GM13976 (cell line): ENCODE results near the gene TNIP1.

Source experiments
- DNase-seq: peaks from one replicate; pipeline ENCODE4 v3.0.0; 2012; ENCODE audit warnings: low spot score
- in situ Hi-C: fragments of 300-500 bp; cut with MboI; formaldehyde crosslinking; loops from one replicate; pipeline ENCODE4 v1.12.0; 2022; ENCODE audit warnings: low sequenced_read_pairs, mixed read lengths, inconsistent platforms; ENCODE audit not compliant: unreplicated experiment
- TF ChIP-seq, protein P1 (sequence below): IDR thresholded peaks from 2 replicates; pipeline ENCODE4 v1.5.1; 2012; ENCODE audit warnings: borderline replicate concordance, mild to moderate bottlenecking; ENCODE audit not compliant: insufficient read depth; ENCODE audit errors: extremely low read depth, missing control alignments, control extremely low read depth

Gene TNIP1

GRCh38 chr5:150992705-150993104, 88.1 kb downstream of the TNIP1 start:
- no peak for DNase-seq
- TF ChIP-seq, protein P1, sequence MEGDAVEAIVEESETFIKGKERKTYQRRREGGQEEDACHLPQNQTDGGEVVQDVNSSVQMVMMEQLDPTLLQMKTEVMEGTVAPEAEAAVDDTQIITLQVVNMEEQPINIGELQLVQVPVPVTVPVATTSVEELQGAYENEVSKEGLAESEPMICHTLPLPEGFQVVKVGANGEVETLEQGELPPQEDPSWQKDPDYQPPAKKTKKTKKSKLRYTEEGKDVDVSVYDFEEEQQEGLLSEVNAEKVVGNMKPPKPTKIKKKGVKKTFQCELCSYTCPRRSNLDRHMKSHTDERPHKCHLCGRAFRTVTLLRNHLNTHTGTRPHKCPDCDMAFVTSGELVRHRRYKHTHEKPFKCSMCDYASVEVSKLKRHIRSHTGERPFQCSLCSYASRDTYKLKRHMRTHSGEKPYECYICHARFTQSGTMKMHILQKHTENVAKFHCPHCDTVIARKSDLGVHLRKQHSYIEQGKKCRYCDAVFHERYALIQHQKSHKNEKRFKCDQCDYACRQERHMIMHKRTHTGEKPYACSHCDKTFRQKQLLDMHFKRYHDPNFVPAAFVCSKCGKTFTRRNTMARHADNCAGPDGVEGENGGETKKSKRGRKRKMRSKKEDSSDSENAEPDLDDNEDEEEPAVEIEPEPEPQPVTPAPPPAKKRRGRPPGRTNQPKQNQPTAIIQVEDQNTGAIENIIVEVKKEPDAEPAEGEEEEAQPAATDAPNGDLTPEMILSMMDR: no peak
- in situ Hi-C loops: no loop called here

GRCh38 chr5:150989695-150990094, 91.1 kb downstream of the TNIP1 start:
- in situ Hi-C loops: no loop called here
- TF ChIP-seq, protein P1: no peak
- DNase-seq: no peak

GRCh38 chr5:150987746-150988145, 93.1 kb downstream of the TNIP1 start:
- no peak for DNase-seq
- TF ChIP-seq, protein P1: no peak
- in situ Hi-C loops: no loop called here
